H1 (cell line): ENCODE measurements around the gene NUP62CL. TPM values are rescaled to one million over a fixed set of nuclear protein-coding genes. Genes with fewer than 3 reads are reported as not detected.

Experiments used
- CTCF ChIA-PET: fragments of 300-600 bp; sonication (Branson Sonifier 250); formaldehyde crosslinking; loops from one replicate; lab custom pipeline; 2021; ENCODE audit not compliant: partially characterized antibody; lab: Charles Lee
- POLR2A ChIA-PET: fragments of 300-600 bp; sonication (Branson Sonifier 250); formaldehyde crosslinking; loops from one replicate; lab custom pipeline; 2021; ENCODE audit warnings: inconsistent platforms; ENCODE audit not compliant: partially characterized antibody; lab: Charles Lee
- DNase-seq, 2 experiments: peaks; one replicate each; pipeline versions ENCODE4 v3.0.0 to v3.0.0-alpha.2; 2010 to 2022; ENCODE audit warnings: low spot score in 2 of 2, low read depth in 1 of 2, mixed read lengths in 1 of 2
- FAIRE-seq: peaks from 2 replicates; lab custom pipeline; 2011; peaks lifted over from hg19 to GRCh38; lab: Jason Lieb, UNC
- H2AFZ ChIP-seq: 2 replicates; pipeline ENCODE4 v1.8.1; 2012; ENCODE audit warnings: low read length, inconsistent platforms
- H2AK5ac ChIP-seq: 2 replicates; pipeline ENCODE4 v1.6.1; 2013; ENCODE audit warnings: low read depth, low read length
- H2BK120ac ChIP-seq: replicated peaks from 2 replicates; pipeline ENCODE3; 2013; ENCODE audit warnings: low read depth, low read length, inconsistent platforms
- H2BK12ac ChIP-seq: 2 replicates; pipeline ENCODE4 v1.6.1; 2013; ENCODE audit warnings: low read depth, low read length
- H2BK15ac ChIP-seq: 2 replicates; pipeline ENCODE4 v1.6.1; 2013; ENCODE audit warnings: low read length
- H2BK20ac ChIP-seq: 2 replicates; pipeline ENCODE4 v1.6.1; 2013; ENCODE audit warnings: low read length
- H2BK5ac ChIP-seq: 2 replicates; pipeline ENCODE4 v1.6.1; 2013; ENCODE audit warnings: low read depth, low read length
- H3K14ac ChIP-seq: 2 replicates; pipeline ENCODE4 v1.6.1; 2013; ENCODE audit warnings: inconsistent platforms; ENCODE audit not compliant: insufficient read length
- H3K18ac ChIP-seq: 2 replicates; pipeline ENCODE4 v1.6.1; 2013; ENCODE audit warnings: low read length; ENCODE audit errors: extremely low read depth
- H3K23ac ChIP-seq: 2 replicates; pipeline ENCODE4 v1.6.1; 2013; ENCODE audit warnings: inconsistent platforms; ENCODE audit not compliant: insufficient read length
- H3K23me2 ChIP-seq: 2 replicates; pipeline ENCODE4 v1.6.1; 2013; ENCODE audit warnings: low read depth, low read length
- H3K27ac ChIP-seq: 2 replicates; pipeline ENCODE4 v1.6.1; 2011; ENCODE audit warnings: low read depth, low read length, inconsistent platforms
- H3K27me3 ChIP-seq, 4 experiments: replicated peaks in 1 of 4; 1 replicate in 1 of 4; 2 replicates in 3 of 4; pipeline versions ENCODE4 v1.6.1 to v1.8.1; 2011 to 2013; ENCODE audit warnings: low read length in 3 of 4, mild to moderate bottlenecking in 3 of 4, inconsistent platforms in 2 of 4, mixed read lengths in 2 of 4, moderate library complexity in 1 of 4; ENCODE audit not compliant: control insufficient read depth in 3 of 4, insufficient read depth in 3 of 4; ENCODE audit errors: extremely low read depth in 1 of 4
- H3K36me3 ChIP-seq, 4 experiments: 2 replicates each; pipeline versions ENCODE4 v1.6.1 to v1.8.1; 2011 to 2013; ENCODE audit warnings: mild to moderate bottlenecking in 4 of 4, low read length in 3 of 4, moderate library complexity in 2 of 4, control low read depth in 1 of 4, inconsistent platforms in 1 of 4; ENCODE audit not compliant: insufficient read depth in 4 of 4, control insufficient read depth in 2 of 4
- H3K4ac ChIP-seq: replicated peaks from 2 replicates; pipeline ENCODE3; 2013; ENCODE audit warnings: low read length, low read depth, mixed read lengths, inconsistent platforms; ENCODE audit not compliant: insufficient read length
- H3K4me1 ChIP-seq, 4 experiments: replicated peaks in 1 of 4; 1 replicate in 1 of 4; 2 replicates in 3 of 4; pipeline versions ENCODE4 v1.6.1 to v1.8.1; 2011 to 2013; ENCODE audit warnings: low read length in 3 of 4, inconsistent platforms in 2 of 4, mixed read lengths in 1 of 4; ENCODE audit not compliant: insufficient read depth in 4 of 4, control insufficient read depth in 3 of 4
- H3K4me2 ChIP-seq, 2 experiments: 2 replicates each; pipeline versions ENCODE4 v1.6.1 to v1.8.1; 2011 to 2013; ENCODE audit warnings: low read depth in 2 of 2, low read length in 2 of 2, control low read depth in 1 of 2, inconsistent platforms in 1 of 2, mild to moderate bottlenecking in 1 of 2; ENCODE audit not compliant: insufficient read depth in 1 of 2
- H3K4me3 ChIP-seq, 4 experiments: fragments of 200-600, 300-600 bp in 1 of 4; sonication (generic), shearing (Covaris generic), sonication (Bioruptor Twin) in 1 of 4; 2 replicates each; pipeline versions ENCODE4 v1.5.1 to v1.8.1; 2011 to 2016; ENCODE audit warnings: low read length in 4 of 4, low read depth in 3 of 4, control low read depth in 2 of 4, inconsistent platforms in 2 of 4, mild to moderate bottlenecking in 2 of 4, mixed read lengths in 1 of 4, moderate library complexity in 1 of 4; ENCODE audit not compliant: insufficient read depth in 2 of 4; ENCODE audit errors: extremely low read depth in 1 of 4
- H3K56ac ChIP-seq: replicated peaks from 2 replicates; pipeline ENCODE3; 2013; ENCODE audit warnings: low read depth, mild to moderate bottlenecking, mixed read lengths, low read length, inconsistent platforms; ENCODE audit not compliant: insufficient read length
- H3K79me1 ChIP-seq: 2 replicates; pipeline ENCODE4 v1.6.1; 2013; ENCODE audit warnings: low read depth, low read length, control low read depth
- H3K79me2 ChIP-seq, 2 experiments: 2 replicates each; pipeline versions ENCODE4 v1.6.1 to v1.8.1; 2012 to 2013; ENCODE audit warnings: low read length in 2 of 2, mild to moderate bottlenecking in 2 of 2, inconsistent platforms in 1 of 2; ENCODE audit not compliant: insufficient read depth in 2 of 2, control insufficient read depth in 1 of 2
- H3K9ac ChIP-seq, 4 experiments: replicated peaks in 1 of 4; 1 replicate in 1 of 4; 2 replicates in 3 of 4; pipeline versions ENCODE4 v1.6.1 to v1.8.1; 2011 to 2013; ENCODE audit warnings: low read depth in 3 of 4, low read length in 3 of 4, control low read depth in 2 of 4, mild to moderate bottlenecking in 2 of 4, moderate library complexity in 2 of 4, inconsistent platforms in 1 of 4; ENCODE audit errors: extremely low read depth in 1 of 4
- H3K9me3 ChIP-seq, 2 experiments: 2 replicates each; pipeline versions ENCODE4 v1.6.1 to v1.8.1; 2012 to 2013; ENCODE audit warnings: mild to moderate bottlenecking in 2 of 2, moderate library complexity in 2 of 2, control low read depth in 1 of 2, inconsistent platforms in 1 of 2, low read depth in 1 of 2, low read length in 1 of 2, mixed read lengths in 1 of 2; ENCODE audit not compliant: insufficient read depth in 2 of 2
- H4K20me1 ChIP-seq, 2 experiments: replicated peaks in 1 of 2; 2 replicates each; pipeline versions ENCODE3 to v1.8.1; 2011 to 2013; ENCODE audit warnings: inconsistent platforms in 2 of 2, low read length in 2 of 2, mild to moderate bottlenecking in 1 of 2; ENCODE audit not compliant: insufficient read depth in 2 of 2, control insufficient read depth in 1 of 2
- H4K5ac ChIP-seq: 2 replicates; pipeline ENCODE4 v1.6.1; 2013; ENCODE audit warnings: low read length, low read depth, mixed read lengths, inconsistent platforms; ENCODE audit not compliant: insufficient read length
- H4K8ac ChIP-seq: 2 replicates; pipeline ENCODE4 v1.8.0; 2013; ENCODE audit warnings: mild to moderate bottlenecking, moderate library complexity, low read length, inconsistent platforms; ENCODE audit not compliant: insufficient read depth; ENCODE audit errors: extremely low read depth
- H4K91ac ChIP-seq: replicated peaks from 2 replicates; pipeline ENCODE3; 2013; ENCODE audit warnings: low read length, mixed read lengths, inconsistent platforms; ENCODE audit not compliant: insufficient read length
- ATF2 ChIP-seq: IDR thresholded peaks from 2 replicates; pipeline ENCODE4 v1.6.1; 2012; ENCODE audit warnings: low read length, inconsistent platforms
- EGR1 ChIP-seq: IDR thresholded peaks from 2 replicates; pipeline ENCODE4 v1.6.1; 2011; ENCODE audit warnings: low read depth, low read length, borderline replicate concordance
- EZH2 ChIP-seq: fragments of 200-600 bp; sonication (generic); IDR thresholded peaks from 2 replicates; pipeline ENCODE4 v1.7.1; 2012; ENCODE audit warnings: low read depth, mild to moderate bottlenecking, moderate library complexity, low read length, inconsistent platforms; ENCODE audit not compliant: severe bottlenecking
- KDM1A ChIP-seq: fragments of 200-600, 300-600 bp; sonication (generic); IDR thresholded peaks from 2 replicates; pipeline ENCODE4 v1.7.1; 2016; ENCODE audit warnings: mild to moderate bottlenecking, low read length, borderline replicate concordance
- KDM4A ChIP-seq: IDR thresholded peaks from one replicate; pipeline ENCODE4 v1.7.1; 2012; ENCODE audit warnings: low read depth, mild to moderate bottlenecking, moderate library complexity, low read length, inconsistent platforms; ENCODE audit not compliant: severe bottlenecking
- RXRA ChIP-seq: IDR thresholded peaks from 2 replicates; pipeline ENCODE4 v1.6.1; 2011; ENCODE audit warnings: low read depth, mild to moderate bottlenecking, low read length, moderate library complexity; ENCODE audit not compliant: insufficient read depth
- SIN3A ChIP-seq, 2 experiments: IDR thresholded peaks in 1 of 2; conservative IDR thresholded peaks in 1 of 2; 2 replicates each; pipeline ENCODE4 v1.6.1; 2011 to 2012; ENCODE audit warnings: low read length in 2 of 2, improper control_type of control experiment in 1 of 2, low read depth in 1 of 2, mild to moderate bottlenecking in 1 of 2
- SIX5 ChIP-seq: IDR thresholded peaks from 2 replicates; pipeline ENCODE4 v1.6.1; 2011; ENCODE audit warnings: mild to moderate bottlenecking, low read depth, low read length
- TAF1 ChIP-seq: IDR thresholded peaks from 2 replicates; pipeline ENCODE4 v1.6.1; 2011; ENCODE audit warnings: mild to moderate bottlenecking, low read depth, low read length
- WGBS, 2 experiments: shearing (Covaris generic) in 1 of 2; methylation state at CpG; one replicate each; pipeline versions ENCODE4 v1.1.6 to v1.1.7; 2013 to 2015; ENCODE audit warnings: low lambda C conversion rate in 2 of 2, mixed read lengths in 2 of 2, inconsistent platforms in 1 of 2, low coverage in 1 of 2, missing lambda C conversion rate in 1 of 2; ENCODE audit not compliant: insufficient replicate concordance in 2 of 2, insufficient coverage in 1 of 2, insufficient read length in 1 of 2; ENCODE audit errors: extremely low coverage in 1 of 2, missing lambda C conversion rate in 1 of 2; 5-methylcytosine and 5-hydroxymethylcytosine counted together
- polyA plus RNA-seq, 7 experiments: library from polyadenylated mRNA; depleted of rRNA in 3 of 7; stranded (reverse) in 5 of 7; unstranded in 2 of 7; fragments of >200 nt in 5 of 7; fragments of 200-250 nt in 2 of 7; gene quantifications; 1 replicate in 5 of 7; 2 replicates in 1 of 7; 4 replicates in 1 of 7; pipeline versions ENCODE4 v1.2.1 to v1.2.3, GENCODE V29; 2011 to 2013; ENCODE audit warnings: missing spikeins in 2 of 7, mixed read lengths in 2 of 7
- total RNA-seq: library from RNA; stranded (reverse); fragmentation: NEBNext Ultra II Directional; extraction: Animal tissue kit (Norgen Biotek cat#: 25700); gene quantifications from 2 replicates; pipeline ENCODE4 v1.2.1, GENCODE V29; 2021

Gene NUP62CL
- total and polyA plus RNA-seq, 2 of the 8 experiments (the other 6 are each of a cell fraction or from before 2014, with no cell fraction given), result 3.3 to 6.2 TPM

- Histone ChIP-seq H3K14ac (no peak overlapping the region), H4K91ac (no peak overlapping the region), H3K79me1 (no peaks in the 10 kb centered on the region), H3K9me3 (no peaks in the 10 kb centered on the region), H3K23me2 (no peaks in the 10 kb centered on the region), H2BK20ac (no peak overlapping the region), H3K18ac (no peak overlapping the region), H3K9ac (no peak overlapping the region), H3K4ac (no peak overlapping the region), H3K27ac (no peak overlapping the region), H2BK12ac (no peak overlapping the region), H3K36me3 (no peaks in the 10 kb centered on the region), H3K27me3 (no peaks in the 10 kb centered on the region), H4K5ac (no peak overlapping the region), H2BK15ac (no peak overlapping the region), H3K79me2 (no peaks in the 10 kb centered on the region), H3K23ac (no peak overlapping the region), H4K20me1 (no peaks in the 10 kb centered on the region), H2AK5ac (no peak overlapping the region), H3K4me3 (no peak overlapping the region), H3K4me2 (no peak overlapping the region), H4K8ac (no peak overlapping the region), H3K56ac (no peak overlapping the region), H2AFZ (no peak overlapping the region), H2BK120ac (no peak overlapping the region), H2BK5ac (no peak overlapping the region), H3K4me1 (no peaks in the 10 kb centered on the region)
- DNase-seq, result no peak
- CTCF ChIA-PET, result no interaction called here
- POLR2A ChIA-PET, result no interaction called here
- WGBS, 2 experiments, result 89% methylated on average over 5 of the region's 5 CpGs; no CpG with 5 or more reads in 1 of the 2 experiments
- no peak for FAIRE-seq
- no peak for TF ChIP-seq EZH2
- no peak for TF ChIP-seq TAF1
- TF ChIP-seq SIN3A (conservative IDR thresholded peaks at IDR 0.05 in 1 of 2, IDR thresholded peaks at IDR 0.05 in 1 of 2; ENCODE audit: low read depth in 1 of 2, low read length in 2 of 2), result no peak
- TF ChIP-seq SIX5, result no peak
- no peak for TF ChIP-seq RXRA
- no peak for TF ChIP-seq KDM1A
- TF ChIP-seq ATF2, result no peak
- TF ChIP-seq KDM4A, result no peak
- TF ChIP-seq EGR1, result no peak
These were observed 70.9 kb downstream of the NUP62CL start for GRCh38 chrX:107135049-107135964.
